K562 (cell line): Measurements from ENCODE around the gene PRPF6. TPM values are rescaled to one million over a fixed set of nuclear protein-coding genes. Genes with fewer than 3 reads are reported as not detected.
A peak's percentile ranks its signal among the peaks of the same experiment; 100 is the strongest.

ENCODE experiments used
- GTF2F1 ChIP-seq: IDR thresholded peaks from 2 replicates; pipeline ENCODE4 v1.6.1; 2011; ENCODE audit warnings: low read depth, low read length, improper control_type of control experiment
- JUNB ChIP-seq: fragments of 450-650 bp; formaldehyde crosslinking; conservative IDR thresholded peaks from 2 replicates; pipeline ENCODE4 v1.4.0; 2020; ENCODE audit warnings: mild to moderate bottlenecking
- POLR2G ChIP-seq: fragments of 200-400 bp; formaldehyde crosslinking; IDR thresholded peaks from 2 replicates; pipeline ENCODE4 v1.6.1; 2017; ENCODE audit warnings: low read depth, mild to moderate bottlenecking, antibody characterized with exemption, low read length, moderate library complexity
- RAD51 ChIP-seq: fragments of 450-650 bp; IDR thresholded peaks from 2 replicates; pipeline ENCODE4 v1.7.1; 2016; ENCODE audit warnings: low read depth, mild to moderate bottlenecking, borderline replicate concordance
- RFX1 ChIP-seq: fragments of 450-650 bp; IDR thresholded peaks from 2 replicates; pipeline ENCODE4 v1.6.1; 2016; ENCODE audit warnings: mild to moderate bottlenecking, moderate library complexity
- SUPT5H ChIP-seq: fragments of 450-650 bp; IDR thresholded peaks from 2 replicates; pipeline ENCODE4 v1.6.1; 2016
- USF2 ChIP-seq: sonication (generic); formaldehyde crosslinking; IDR thresholded peaks from 2 replicates; pipeline ENCODE4 v1.5.0; 2020; ENCODE audit warnings: missing genetic modification reagents
- XRCC5 ChIP-seq: fragments of 200-400 bp; formaldehyde crosslinking; IDR thresholded peaks from 2 replicates; pipeline ENCODE4 v1.6.1; 2017; ENCODE audit warnings: low read depth, mild to moderate bottlenecking, low read length
- ZKSCAN1 ChIP-seq: fragments of 150-350 bp; IDR thresholded peaks from 2 replicates; pipeline ENCODE4 v1.6.1; 2016; ENCODE audit warnings: low read depth, low read length
- ZNF174 ChIP-seq: fragments of 250-450 bp; sonication (Bioruptor Pico); IDR thresholded peaks from 2 replicates; pipeline ENCODE4 v1.4.0; 2020; ENCODE audit warnings: mild to moderate bottlenecking
- ZNF384 ChIP-seq: IDR thresholded peaks from 2 replicates; pipeline ENCODE4 v1.6.1; 2012; ENCODE audit warnings: low read depth, low read length, improper control_type of control experiment
- polyA plus RNA-seq, 8 experiments: library from polyadenylated mRNA; depleted of rRNA in 4 of 8; stranded (reverse) in 5 of 8; unstranded in 3 of 8; fragments of >200 nt; fragmentation: Nextera tagmentation in 2 of 8; fragmentation: Illumina TruSeq in 1 of 8; extraction: Ambion mirVana in 2 of 8; extraction: Trizol in 1 of 8; gene quantifications; 2 replicates each; pipeline versions ENCODE4 v1.2.1 to v1.2.3, GENCODE V29; 2011 to 2014; ENCODE audit warnings: inconsistent platforms in 1 of 8, missing spikeins in 1 of 8
- total RNA-seq, 7 experiments: library from RNA; depleted of rRNA in 6 of 7; stranded (reverse); fragments of >200 nt in 6 of 7; fragmentation: Illumina TruSeq in 2 of 7; extraction: Trizol in 2 of 7; gene quantifications; 2 replicates each; pipeline versions ENCODE4 v1.2.1 to v1.2.3, GENCODE V29; 2011 to 2021; ENCODE audit warnings: low replicate concordance in 1 of 7
- TF ChIP-seq, protein P1 (sequence below): sonication (generic); formaldehyde crosslinking; IDR thresholded peaks from 2 replicates; pipeline ENCODE4 v1.8.1; 2023; ENCODE audit warnings: missing genetic modification reagents, mild to moderate bottlenecking, borderline replicate concordance
- TF ChIP-seq, protein P2 (sequence below): sonication (generic); formaldehyde crosslinking; IDR thresholded peaks from 2 replicates; pipeline ENCODE4 v1.8.0; 2023; ENCODE audit warnings: missing genetic modification reagents, mild to moderate bottlenecking, borderline replicate concordance

The PRPF6 gene
- total and polyA plus RNA-seq, 9 of the 15 experiments (the other 6 are each of a cell fraction or from before 2014, with no cell fraction given): 4.2 to 83.2 (median 59.9) TPM

GRCh38 chr20:63978319-63979228 is 2.4 kb upstream of the PRPF6 start (continued):
- TF ChIP-seq, protein P1, sequence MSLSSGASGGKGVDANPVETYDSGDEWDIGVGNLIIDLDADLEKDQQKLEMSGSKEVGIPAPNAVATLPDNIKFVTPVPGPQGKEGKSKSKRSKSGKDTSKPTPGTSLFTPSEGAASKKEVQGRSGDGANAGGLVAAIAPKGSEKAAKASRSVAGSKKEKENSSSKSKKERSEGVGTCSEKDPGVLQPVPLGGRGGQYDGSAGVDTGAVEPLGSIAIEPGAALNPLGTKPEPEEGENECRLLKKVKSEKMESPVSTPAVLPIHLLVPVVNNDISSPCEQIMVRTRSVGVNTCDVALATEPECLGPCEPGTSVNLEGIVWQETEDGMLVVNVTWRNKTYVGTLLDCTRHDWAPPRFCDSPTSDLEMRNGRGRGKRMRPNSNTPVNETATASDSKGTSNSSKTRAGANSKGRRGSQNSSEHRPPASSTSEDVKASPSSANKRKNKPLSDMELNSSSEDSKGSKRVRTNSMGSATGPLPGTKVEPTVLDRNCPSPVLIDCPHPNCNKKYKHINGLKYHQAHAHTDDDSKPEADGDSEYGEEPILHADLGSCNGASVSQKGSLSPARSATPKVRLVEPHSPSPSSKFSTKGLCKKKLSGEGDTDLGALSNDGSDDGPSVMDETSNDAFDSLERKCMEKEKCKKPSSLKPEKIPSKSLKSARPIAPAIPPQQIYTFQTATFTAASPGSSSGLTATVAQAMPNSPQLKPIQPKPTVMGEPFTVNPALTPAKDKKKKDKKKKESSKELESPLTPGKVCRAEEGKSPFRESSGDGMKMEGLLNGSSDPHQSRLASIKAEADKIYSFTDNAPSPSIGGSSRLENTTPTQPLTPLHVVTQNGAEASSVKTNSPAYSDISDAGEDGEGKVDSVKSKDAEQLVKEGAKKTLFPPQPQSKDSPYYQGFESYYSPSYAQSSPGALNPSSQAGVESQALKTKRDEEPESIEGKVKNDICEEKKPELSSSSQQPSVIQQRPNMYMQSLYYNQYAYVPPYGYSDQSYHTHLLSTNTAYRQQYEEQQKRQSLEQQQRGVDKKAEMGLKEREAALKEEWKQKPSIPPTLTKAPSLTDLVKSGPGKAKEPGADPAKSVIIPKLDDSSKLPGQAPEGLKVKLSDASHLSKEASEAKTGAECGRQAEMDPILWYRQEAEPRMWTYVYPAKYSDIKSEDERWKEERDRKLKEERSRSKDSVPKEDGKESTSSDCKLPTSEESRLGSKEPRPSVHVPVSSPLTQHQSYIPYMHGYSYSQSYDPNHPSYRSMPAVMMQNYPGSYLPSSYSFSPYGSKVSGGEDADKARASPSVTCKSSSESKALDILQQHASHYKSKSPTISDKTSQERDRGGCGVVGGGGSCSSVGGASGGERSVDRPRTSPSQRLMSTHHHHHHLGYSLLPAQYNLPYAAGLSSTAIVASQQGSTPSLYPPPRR: no peak
- TF ChIP-seq XRCC5 (no peak), JUNB (CRISPR knock-in tag) (no peak), POLR2G (peak; percentile 80), GTF2F1 (no peak), RFX1 (no peak), ZNF384 (no peak), USF2 (CRISPR knock-in tag) (peak; percentile 16), ZKSCAN1 (no peak), RAD51 (no peak), SUPT5H (peak; percentile 55), ZNF174 (CRISPR knock-in tag) (no peak)
- TF ChIP-seq, protein P2, sequence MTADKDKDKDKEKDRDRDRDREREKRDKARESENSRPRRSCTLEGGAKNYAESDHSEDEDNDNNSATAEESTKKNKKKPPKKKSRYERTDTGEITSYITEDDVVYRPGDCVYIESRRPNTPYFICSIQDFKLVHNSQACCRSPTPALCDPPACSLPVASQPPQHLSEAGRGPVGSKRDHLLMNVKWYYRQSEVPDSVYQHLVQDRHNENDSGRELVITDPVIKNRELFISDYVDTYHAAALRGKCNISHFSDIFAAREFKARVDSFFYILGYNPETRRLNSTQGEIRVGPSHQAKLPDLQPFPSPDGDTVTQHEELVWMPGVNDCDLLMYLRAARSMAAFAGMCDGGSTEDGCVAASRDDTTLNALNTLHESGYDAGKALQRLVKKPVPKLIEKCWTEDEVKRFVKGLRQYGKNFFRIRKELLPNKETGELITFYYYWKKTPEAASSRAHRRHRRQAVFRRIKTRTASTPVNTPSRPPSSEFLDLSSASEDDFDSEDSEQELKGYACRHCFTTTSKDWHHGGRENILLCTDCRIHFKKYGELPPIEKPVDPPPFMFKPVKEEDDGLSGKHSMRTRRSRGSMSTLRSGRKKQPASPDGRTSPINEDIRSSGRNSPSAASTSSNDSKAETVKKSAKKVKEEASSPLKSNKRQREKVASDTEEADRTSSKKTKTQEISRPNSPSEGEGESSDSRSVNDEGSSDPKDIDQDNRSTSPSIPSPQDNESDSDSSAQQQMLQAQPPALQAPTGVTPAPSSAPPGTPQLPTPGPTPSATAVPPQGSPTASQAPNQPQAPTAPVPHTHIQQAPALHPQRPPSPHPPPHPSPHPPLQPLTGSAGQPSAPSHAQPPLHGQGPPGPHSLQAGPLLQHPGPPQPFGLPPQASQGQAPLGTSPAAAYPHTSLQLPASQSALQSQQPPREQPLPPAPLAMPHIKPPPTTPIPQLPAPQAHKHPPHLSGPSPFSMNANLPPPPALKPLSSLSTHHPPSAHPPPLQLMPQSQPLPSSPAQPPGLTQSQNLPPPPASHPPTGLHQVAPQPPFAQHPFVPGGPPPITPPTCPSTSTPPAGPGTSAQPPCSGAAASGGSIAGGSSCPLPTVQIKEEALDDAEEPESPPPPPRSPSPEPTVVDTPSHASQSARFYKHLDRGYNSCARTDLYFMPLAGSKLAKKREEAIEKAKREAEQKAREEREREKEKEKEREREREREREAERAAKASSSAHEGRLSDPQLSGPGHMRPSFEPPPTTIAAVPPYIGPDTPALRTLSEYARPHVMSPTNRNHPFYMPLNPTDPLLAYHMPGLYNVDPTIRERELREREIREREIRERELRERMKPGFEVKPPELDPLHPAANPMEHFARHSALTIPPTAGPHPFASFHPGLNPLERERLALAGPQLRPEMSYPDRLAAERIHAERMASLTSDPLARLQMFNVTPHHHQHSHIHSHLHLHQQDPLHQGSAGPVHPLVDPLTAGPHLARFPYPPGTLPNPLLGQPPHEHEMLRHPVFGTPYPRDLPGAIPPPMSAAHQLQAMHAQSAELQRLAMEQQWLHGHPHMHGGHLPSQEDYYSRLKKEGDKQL (CRISPR knock-in tag): no peak
